ENCODE results near the gene ALDOA.
A peak's percentile ranks its signal among the peaks of the same experiment; 100 is the strongest.
"Not testable (repeated sequence)": the region's sequence is repeated elsewhere in the genome, so short reads cannot be mapped to it uniquely, and the experiment has no call there.

Gene ALDOA

DNA sequence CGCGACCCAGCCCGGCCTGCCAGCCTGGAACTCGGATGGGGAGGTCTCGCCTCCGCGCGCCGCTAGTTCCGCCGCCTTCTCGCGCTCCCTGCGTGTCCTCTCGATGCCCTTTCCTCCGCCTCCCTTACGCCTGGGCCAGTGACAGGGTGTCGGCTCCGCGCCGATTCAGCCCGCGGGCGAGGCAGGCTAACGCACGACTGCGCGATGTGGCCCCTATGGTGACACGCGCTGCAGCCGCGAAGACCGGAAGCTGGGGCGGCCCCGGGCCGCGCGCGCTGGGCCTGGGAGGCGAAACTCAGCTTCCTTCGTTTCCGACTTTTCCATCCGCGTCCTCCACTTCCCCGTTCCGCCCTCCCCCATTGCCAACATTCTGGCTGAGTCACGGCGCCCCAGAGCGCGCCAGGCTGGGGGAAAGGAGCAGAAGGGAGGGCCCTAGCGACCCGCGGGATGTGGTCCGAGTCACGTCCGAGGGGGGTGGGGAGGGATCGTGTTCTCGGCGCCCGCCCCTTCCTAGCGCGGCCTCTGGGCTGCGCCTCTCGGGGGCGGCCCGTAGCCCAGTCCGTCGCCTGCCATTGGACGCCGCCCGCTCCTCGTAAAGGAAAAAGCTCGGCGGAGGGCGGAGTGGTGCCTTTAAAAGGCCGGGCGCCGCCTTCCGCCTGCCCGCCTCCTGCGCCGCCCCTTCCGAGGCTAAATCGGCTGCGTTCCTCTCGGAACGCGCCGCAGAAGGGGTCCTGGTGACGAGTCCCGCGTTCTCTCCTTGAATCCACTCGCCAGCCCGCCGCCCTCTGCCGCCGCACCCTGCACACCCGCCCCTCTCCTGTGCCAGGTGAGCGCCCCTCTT is at the start of gene ALDOA:
Gene ALDOA (plus strand): TSS at position 659 of the 841 bp plus-strand sequence. CDS start 1,138 bp downstream, outside the sequence.
- peak; percentile 90 to 98 for DNase-seq

- DNase-seq = no peak
These were observed 48.8 kb upstream of the ALDOA start for GRCh38 chr16:30016555-30017276.

DNA sequence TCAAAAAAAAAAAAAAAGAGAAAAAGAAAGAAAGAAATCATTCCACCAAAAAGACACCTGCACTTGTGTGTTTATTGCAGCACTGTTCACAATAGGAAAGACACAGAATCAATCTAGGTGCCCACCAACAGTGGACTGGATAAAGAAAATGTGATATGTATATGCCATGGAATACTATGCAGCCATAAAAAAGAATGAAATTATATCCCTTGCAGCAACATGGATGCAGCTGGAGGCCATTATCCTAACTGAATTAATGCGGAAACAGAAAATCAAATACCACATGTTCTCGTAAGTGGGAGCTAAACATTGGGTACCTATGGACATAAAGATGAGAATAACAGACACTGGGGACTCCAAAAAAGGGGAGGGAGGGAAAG is 48.3 kb upstream of the ALDOA start:
- DNase-seq = no peak

- DNase-seq = not testable (repeated sequence)
These were observed 47.6 kb upstream of the ALDOA start for GRCh38 chr16:30017937-30018336.

DNA sequence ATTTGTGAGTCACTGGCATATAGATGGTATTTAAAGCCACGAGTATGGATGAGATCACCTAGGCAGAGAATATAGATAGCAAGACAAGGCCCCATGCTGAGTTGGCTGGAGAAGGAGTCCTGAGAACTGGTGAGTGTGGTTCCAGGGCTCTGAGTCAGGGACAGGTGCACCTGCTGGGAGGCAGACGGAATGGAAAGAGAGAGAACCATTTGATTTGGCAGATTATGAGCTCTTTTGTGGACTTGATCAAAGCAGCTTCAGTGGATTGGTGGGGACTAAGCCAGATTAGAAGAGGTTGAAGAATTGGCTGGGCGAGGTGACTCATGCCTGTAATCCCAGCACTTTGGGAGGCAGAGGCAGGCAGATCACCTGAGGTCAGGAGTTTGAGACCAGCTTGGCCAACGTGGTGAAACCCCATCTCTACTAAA is 46.8 kb upstream of the ALDOA start:
- no peak for DNase-seq

DNA sequence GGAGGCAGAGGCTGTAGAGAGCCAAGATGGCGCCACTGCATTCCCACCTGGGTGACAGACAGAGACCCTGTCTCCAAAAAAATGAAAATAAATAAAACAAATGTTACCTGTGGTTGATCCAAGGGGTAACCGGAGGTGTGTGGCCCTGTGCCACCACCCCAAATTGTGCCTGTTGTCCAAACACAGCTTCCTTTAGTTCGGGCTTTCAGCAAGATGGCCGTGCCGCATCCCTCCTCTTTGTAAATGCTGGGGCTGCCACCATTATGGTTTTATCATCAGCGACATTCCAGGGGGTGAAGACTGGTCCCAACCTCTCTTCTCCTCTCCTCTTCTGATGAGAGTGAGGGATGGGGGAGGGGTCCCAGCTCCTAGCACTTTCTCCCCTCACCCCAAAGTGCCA is 42.7 kb upstream of the ALDOA start, which contains the start of gene C16orf92:
Gene C16orf92 (plus strand): TSS at position 312 of the 400 bp plus-strand sequence. CDS start 143 bp downstream, outside the sequence.
- no peak for DNase-seq

GRCh38 chr16:30023586-30023985 is 42.0 kb upstream of the ALDOA start:
- no peak for DNase-seq

- no peak for DNase-seq
These were observed 41.1 kb upstream of the ALDOA start for GRCh38 chr16:30024451-30024850.

DNA sequence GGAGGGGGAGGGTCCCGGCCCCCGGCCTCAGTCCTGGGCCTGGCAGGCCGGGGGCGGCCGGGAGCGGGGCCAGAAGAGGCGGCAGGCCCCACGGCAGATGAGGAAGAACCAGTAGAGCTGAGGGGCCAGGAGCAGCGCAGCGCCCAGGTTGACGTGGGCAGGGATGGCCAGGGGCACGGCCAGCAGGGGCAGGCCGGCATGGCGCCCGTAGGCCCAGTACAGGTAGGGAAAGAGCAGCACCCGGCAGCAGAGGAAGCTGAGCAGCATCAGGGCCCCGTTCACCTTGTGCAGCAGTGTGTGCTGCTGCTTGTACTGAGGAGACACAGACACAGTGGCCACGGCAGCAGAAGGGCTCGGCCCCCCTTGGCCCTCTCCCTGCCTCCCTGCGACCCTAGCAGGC is 40.4 kb upstream of the ALDOA start:
- no peak for DNase-seq

GRCh38 chr16:30025574-30025973 is 40.0 kb upstream of the ALDOA start:
- DNase-seq = no peak

GRCh38 chr16:30026449-30026848 is 39.1 kb upstream of the ALDOA start:
- DNase-seq = no peak

DNA sequence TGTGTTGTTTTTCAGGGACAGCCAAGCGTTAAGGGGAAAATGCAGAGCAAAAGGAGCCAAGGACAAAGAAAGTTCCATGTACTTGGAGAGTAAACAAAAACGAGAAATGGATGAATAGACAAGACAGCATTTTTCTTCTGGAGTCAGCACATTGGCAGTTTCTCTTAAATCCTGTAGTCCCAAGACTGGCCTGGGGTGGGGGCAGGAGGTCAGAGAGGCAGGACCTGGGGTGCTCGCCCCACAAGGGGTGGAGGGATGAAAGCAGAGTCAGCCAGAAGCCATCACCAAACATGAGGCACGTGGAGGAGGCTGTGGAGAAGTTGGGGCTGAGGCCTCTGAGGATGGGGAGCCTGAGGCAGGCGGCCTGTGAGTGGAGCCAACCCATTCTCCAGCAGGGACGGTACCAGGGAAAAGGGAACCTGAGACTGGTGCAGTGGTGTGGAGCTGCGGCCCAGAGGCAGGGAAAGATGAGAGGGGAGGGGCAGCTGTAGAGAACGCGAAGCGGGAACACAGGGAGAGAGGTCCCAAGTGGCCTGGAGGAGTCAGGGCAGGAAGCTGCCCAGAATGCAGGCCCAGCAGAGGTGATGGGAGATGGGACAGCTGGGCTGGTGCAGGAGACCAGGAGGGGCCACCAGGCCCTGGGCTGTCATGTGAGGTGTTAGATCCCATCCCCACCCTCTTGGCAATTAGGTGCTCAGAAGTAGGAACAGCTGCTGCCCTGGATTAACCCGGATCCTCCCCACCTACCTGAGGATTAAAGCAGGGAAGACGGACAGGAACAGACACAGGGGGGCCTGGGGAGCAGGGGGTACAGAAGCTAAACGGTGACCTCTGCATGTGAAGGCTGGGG is 37.7 kb upstream of the ALDOA start:
- DNase-seq = peak; percentile 100

DNA sequence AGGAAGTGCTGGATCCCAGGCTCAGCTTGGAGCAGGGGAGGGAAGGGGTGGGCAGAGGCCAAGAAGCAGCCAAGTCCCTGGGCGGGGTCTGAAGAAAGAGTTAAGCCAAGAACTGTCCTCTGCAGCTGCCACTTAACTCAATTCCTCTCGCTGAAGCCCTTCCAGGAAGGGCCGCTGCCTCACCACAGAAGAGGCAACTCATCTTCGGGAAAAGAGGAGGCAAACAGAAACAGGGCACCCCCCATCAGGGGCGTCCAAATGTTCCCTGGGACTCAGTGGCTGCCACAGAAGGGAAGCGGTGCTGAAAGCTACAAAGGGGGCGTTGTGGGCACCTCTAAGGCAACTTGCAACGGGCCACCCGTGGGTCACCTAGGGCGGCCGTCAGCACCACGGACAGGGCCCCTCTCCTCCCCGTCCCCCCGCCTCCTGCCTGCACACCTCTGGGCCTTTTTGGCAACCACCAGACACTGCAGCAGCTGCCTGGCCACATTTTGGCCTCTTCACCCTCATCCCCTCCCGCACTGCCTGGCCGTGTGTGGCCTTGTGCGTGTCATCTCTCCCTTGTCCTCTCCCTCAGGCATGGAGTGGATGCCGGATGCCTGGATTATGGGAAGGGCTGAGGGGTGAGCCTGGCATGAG is 37.0 kb upstream of the ALDOA start:
- DNase-seq = peak in 1 of 2 experiments; percentile 63

DNA sequence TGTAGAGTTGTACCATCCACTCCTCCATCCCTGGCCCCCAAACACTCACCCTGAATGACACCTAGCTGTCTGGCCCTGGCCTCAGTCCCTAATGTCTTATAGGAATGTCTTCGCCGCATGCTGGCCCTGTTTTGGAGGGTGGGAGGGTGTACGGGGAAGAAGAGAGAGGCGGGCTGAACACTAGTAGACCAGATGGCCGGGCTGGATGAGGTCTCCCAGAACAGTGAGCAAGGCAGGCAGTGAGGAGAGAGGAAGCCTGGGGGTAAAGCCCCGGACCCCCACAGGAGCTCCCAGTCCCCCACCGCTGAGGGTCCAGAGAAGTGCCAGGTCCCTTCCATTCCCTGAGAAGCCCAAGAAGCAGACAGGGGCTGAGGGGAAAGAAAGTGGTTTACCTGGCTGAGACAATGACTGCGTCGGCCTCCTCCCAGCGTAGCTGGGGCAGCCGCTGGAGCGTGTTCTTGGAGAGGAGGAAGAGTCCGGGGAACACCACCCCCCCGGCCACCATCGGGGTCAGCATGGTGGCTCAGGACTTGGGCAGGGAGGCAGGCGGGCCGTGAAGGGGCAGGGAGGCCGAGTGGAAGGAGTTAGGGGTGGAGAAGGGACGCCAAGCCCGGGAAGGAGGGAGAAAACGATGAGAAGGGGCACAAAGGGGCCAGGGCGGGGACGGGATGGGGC is 35.4 kb upstream of the ALDOA start:
- peak; percentile 47 to 74 for DNase-seq

DNA sequence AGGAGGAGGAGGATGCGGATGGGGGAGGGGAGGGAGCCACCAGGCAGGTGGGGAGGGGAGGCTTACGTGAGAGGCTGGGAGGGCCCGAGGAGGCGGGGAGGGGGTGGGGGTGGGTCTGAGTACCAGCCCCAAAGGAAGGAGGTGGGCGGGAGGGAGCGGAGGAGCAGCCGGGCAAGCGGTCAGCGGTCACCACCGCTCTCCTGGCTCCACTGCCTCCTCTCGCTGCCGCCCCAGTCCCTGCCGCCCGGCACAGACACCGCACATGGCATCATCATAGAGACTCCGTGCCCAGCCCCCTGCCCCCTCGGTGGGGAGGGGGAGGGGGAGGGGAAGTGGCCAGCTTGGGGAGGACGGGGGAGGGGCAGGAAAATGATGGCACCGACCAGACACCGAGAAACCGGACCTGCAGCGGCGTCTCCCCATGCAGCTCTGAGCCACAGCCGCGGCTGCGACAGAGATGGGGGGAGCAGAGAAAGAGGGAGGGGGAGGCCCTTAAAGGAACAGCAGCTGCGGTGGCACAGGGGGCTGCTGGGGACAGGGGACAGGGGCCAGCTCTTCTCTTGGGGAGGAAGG is 34.6 kb upstream of the ALDOA start, which contains the start of gene TLCD3B:
Gene TLCD3B (minus strand): TSS at position 431 of the 573 bp plus-strand sequence. CDS start 744 bp downstream, outside the sequence.
- peak; percentile 46 to 80 for DNase-seq

DNA sequence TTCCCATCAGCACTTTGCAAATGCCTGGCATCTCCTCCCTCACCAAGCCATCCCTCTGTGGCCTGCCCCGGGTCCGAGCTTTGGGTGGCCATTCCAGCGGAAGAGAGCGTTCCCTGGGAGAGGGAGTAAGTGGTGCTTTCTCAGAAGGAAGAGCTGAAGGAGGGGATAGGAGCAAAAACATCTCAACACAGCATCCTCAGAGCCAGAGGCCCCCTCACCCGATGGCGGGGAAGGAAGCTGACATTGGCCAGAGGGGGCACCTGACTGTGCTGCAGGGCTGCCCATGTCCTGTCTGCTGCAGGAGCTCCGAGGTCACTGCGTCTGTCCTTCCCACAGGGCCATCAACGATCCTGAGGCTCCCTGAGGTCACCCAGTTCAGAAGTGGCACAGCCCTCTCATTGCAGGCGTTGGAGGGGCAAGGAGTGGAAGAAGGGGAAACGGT is 34.1 kb upstream of the ALDOA start:
- peak in 1 of 2 experiments; percentile 27 for DNase-seq

- peak; percentile 82 to 94 for DNase-seq
These were observed 33.3 kb upstream of the ALDOA start for GRCh38 chr16:30032083-30032819.

DNA sequence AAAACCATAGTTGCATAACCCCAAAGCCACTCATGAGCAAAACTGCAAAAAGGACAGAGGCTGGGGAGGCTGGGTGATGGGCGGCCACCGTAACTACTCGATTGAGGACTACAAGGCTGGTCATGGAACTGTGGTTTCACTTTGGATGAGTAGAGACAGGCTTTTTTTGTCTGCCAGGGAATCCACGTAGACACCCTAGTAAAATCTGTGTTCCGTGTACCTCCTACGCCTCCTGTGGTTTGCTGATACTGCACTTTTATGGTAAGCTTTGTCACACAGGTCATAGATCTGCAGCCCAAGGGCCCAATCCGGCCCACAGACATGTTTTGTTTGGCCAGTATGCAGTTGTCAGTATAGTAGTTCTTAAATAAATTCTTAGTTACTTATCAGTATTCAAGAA is 32.3 kb upstream of the ALDOA start:
- DNase-seq = no peak

- no peak for DNase-seq
These were observed 25.3 kb upstream of the ALDOA start for GRCh38 chr16:30040221-30040620.

DNA sequence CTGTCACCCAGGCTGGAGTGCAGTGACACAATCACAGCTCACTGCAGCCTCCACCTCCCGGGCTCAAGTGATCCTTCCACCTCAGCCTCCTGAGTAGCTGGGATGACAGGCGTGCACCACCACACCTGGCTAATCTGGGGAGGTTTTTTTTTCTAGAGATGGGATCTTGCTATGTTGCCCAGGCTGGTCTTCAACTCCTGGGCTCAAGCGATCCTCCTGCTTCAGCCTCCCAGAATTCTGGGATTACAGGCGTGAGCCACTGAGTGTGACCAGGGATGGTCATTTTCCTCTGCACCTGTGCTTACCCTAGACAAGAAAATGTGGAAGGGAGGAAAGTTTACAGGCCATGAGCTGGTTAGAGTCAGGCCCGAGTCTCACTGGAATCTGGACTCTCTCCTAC is 24.9 kb upstream of the ALDOA start:
- DNase-seq = not testable (repeated sequence)

Data from NCI-H524 (cell line).